HEK293T (cell line): ENCODE data around the gene ZC3H7B.

ENCODE experiments used
- CTCF ChIA-PET: fragments of 350-600 bp; formaldehyde crosslinking; extraction: SDS; loops from one replicate; lab custom pipeline; 2021; ENCODE audit warnings: antibody characterized with exemption, inconsistent platforms; lab: Yijun Ruan, JAX
- POLR2A ChIA-PET: fragments of 350-600 bp; formaldehyde crosslinking; extraction: SDS; loops from one replicate; lab custom pipeline; 2020; ENCODE audit warnings: antibody characterized with exemption, inconsistent platforms; lab: Yijun Ruan, JAX
- DNase-seq: peaks from one replicate; pipeline ENCODE4 v3.0.0; 2012; ENCODE audit warnings: mixed read lengths; ENCODE audit errors: extremely low spot score
- ARNT ChIP-seq: fragments of 450-650 bp; IDR thresholded peaks from 2 replicates; pipeline ENCODE4 v1.6.1; 2017; ENCODE audit warnings: mild to moderate bottlenecking
- BHLHE40 ChIP-seq: fragments of 450-650 bp; IDR thresholded peaks from 2 replicates; pipeline ENCODE4 v1.6.1; 2016; ENCODE audit warnings: mild to moderate bottlenecking, moderate library complexity, borderline replicate concordance
- CTBP1 ChIP-seq: fragments of 450-650 bp; IDR thresholded peaks from 2 replicates; pipeline ENCODE4 v1.6.1; 2016; ENCODE audit warnings: borderline replicate concordance
- ELF4 ChIP-seq: fragments of 450-650 bp; IDR thresholded peaks from 2 replicates; pipeline ENCODE4 v1.6.1; 2017; ENCODE audit warnings: antibody characterized with exemption
- FOXA1 ChIP-seq: fragments of 450-650 bp; IDR thresholded peaks from 2 replicates; pipeline ENCODE4 v1.6.1; 2016; ENCODE audit warnings: mild to moderate bottlenecking
- FOXK2 ChIP-seq: fragments of 450-650 bp; IDR thresholded peaks from 2 replicates; pipeline ENCODE4 v1.6.1; 2016; ENCODE audit warnings: mild to moderate bottlenecking
- FOXM1 ChIP-seq: fragments of 450-650 bp; IDR thresholded peaks from 2 replicates; pipeline ENCODE4 v1.6.1; 2017; ENCODE audit warnings: mild to moderate bottlenecking, borderline replicate concordance
- HDGF ChIP-seq: fragments of 450-650 bp; IDR thresholded peaks from 2 replicates; pipeline ENCODE4 v1.6.1; 2017; ENCODE audit warnings: antibody characterized with exemption, borderline replicate concordance
- L3MBTL2 ChIP-seq: fragments of 450-650 bp; conservative IDR thresholded peaks from 2 replicates; pipeline ENCODE4 v1.6.1; 2016; ENCODE audit warnings: mild to moderate bottlenecking
- LEF1 ChIP-seq: fragments of 450-650 bp; IDR thresholded peaks from 2 replicates; pipeline ENCODE4 v1.6.1; 2017; ENCODE audit warnings: mild to moderate bottlenecking, borderline replicate concordance
- NFRKB ChIP-seq: fragments of 450-650 bp; IDR thresholded peaks from 2 replicates; pipeline ENCODE4 v1.6.1; 2016; ENCODE audit warnings: mild to moderate bottlenecking, moderate library complexity
- PKNOX1 ChIP-seq: fragments of 450-650 bp; IDR thresholded peaks from 2 replicates; pipeline ENCODE4 v1.6.1; 2016
- SP1 ChIP-seq: fragments of 450-650 bp; IDR thresholded peaks from 2 replicates; pipeline ENCODE4 v1.6.1; 2017
- TARDBP ChIP-seq: fragments of 450-650 bp; IDR thresholded peaks from 2 replicates; pipeline ENCODE4 v1.6.1; 2016
- ZNF384 ChIP-seq: fragments of 450-650 bp; IDR thresholded peaks from 2 replicates; pipeline ENCODE4 v1.6.1; 2016

ZC3H7B gene

GRCh38 chr22:41315586-41315985, 14.3 kb downstream of the ZC3H7B start:
- CTCF ChIA-PET = no interaction called here
- POLR2A ChIA-PET = no interaction called here

DNA sequence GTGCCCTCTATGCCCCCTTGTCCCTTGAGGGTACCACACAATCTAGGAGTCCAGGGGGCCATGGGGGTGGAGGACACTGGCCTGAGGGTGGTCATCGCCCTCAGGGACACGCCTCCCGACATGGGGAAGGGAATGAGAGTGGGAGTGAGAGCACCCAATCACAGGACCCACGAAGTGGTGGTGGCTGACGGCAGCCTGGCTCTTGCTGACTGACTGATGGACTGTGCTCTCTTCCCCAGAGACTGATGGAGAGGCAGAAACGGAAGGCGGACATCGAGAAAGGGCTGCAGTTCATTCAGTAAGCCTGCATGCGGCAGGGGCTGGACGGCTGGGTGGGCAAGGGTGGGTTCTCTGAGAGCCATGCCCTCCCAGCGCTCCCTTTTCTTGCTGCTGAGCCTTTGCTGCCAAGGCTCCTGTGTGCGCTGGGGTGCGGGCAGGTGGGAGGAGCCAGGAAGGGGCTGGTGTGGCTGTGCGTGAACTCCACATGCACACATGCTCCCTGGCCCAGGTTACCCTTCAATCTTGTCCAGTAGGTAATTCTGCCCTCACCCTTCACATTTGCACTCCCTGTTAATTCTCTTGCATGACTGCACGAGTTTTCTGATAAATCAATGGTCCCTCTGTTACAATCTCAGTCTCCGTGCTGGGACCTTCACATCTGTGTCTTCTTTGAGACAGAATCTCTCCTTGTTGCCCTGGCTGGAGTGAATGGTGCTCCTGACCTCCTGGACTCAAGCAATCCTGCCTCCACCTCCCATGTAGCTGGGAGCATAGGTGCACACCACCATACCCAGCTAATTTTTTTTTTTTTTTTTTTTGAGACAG, 19.3 kb downstream of the ZC3H7B start:
- DNase-seq = no peak
- no peak for TF ChIP-seq NFRKB
- no peak for TF ChIP-seq ELF4
- TF ChIP-seq ARNT = no peak
- no peak for TF ChIP-seq CTBP1
- no peak for TF ChIP-seq FOXK2
- no peak for TF ChIP-seq PKNOX1
- TF ChIP-seq SP1 = no peak
- no peak for TF ChIP-seq HDGF
- CTCF ChIA-PET = interaction anchor here (0.6 to 0.7 kb wide), 2 partner anchors 86 to 605 kb away, joined by 3 to 5 read pairs; no protein-coding TSS in a partner anchor
- POLR2A ChIA-PET = no interaction called here

More at GRCh38 chr22:41315586-41315985, 14.3 kb downstream of the ZC3H7B start:
- TF ChIP-seq ARNT (no peak), CTBP1 (no peak), BHLHE40 (no peak), LEF1 (no peak), ELF4 (no peak)
- DNase-seq = no peak

- POLR2A ChIA-PET = interaction anchor here (1.0 kb wide), 1 partner anchor 56 kb away, joined by 3 read pairs; the partner anchor contains the start of gene TEF
- TF ChIP-seq PKNOX1 = no peak
- TF ChIP-seq FOXA1 = no peak
- TF ChIP-seq HDGF = no peak
- TF ChIP-seq FOXK2 = no peak
- no peak for TF ChIP-seq ZNF384
- no peak for TF ChIP-seq LEF1
- CTCF ChIA-PET = no interaction called here
Measured at GRCh38 chr22:41324821-41325528, 23.6 kb downstream of the ZC3H7B start.

DNA sequence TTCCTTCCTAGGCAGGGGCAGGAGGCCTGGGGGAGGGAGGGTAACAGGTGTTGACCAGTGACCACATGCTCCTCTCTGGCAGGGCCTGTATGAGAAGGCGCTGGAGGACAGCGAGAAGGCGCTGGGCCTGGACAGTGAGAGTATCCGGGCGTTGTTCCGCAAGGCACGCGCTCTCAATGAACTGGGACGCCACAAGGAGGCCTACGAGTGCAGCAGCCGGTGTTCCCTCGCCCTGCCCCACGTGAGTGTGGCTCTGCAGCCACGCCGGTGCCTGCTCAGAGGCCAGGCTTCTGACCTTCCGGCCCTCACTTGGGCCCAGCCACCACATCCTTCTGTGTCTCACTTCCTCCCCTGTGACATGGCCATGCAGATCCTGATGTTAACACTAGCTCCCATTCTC, 25.8 kb downstream of the ZC3H7B start:
- ChIA-PET POLR2A (no interaction called here), CTCF (no interaction called here)
- no peak for DNase-seq
- TF ChIP-seq ZNF384 = no peak

More at GRCh38 chr22:41324821-41325528, 23.6 kb downstream of the ZC3H7B start:
- DNase-seq = no peak

DNA sequence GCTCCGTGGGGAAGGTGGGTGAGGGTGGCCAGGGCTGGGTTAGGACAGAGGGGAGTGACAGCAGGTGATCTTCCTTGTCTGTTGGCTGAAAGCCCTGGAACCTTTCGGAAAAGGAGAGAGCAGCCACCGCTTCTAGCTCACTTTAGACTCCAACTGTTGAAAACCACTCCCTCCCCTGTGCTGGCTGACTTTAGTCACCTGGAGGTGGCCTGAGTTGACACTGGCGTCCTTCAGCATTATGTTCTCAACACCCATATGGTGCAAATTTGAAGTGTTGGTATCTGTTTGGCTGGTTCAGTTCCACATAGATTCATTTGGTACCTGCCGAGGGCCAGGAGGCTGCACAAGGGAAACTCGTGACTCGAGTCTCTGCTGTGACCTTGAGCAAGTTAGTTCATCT, 28.8 kb downstream of the ZC3H7B start:
- ChIA-PET POLR2A (no interaction called here), CTCF (no interaction called here)
- DNase-seq = no peak

DNA sequence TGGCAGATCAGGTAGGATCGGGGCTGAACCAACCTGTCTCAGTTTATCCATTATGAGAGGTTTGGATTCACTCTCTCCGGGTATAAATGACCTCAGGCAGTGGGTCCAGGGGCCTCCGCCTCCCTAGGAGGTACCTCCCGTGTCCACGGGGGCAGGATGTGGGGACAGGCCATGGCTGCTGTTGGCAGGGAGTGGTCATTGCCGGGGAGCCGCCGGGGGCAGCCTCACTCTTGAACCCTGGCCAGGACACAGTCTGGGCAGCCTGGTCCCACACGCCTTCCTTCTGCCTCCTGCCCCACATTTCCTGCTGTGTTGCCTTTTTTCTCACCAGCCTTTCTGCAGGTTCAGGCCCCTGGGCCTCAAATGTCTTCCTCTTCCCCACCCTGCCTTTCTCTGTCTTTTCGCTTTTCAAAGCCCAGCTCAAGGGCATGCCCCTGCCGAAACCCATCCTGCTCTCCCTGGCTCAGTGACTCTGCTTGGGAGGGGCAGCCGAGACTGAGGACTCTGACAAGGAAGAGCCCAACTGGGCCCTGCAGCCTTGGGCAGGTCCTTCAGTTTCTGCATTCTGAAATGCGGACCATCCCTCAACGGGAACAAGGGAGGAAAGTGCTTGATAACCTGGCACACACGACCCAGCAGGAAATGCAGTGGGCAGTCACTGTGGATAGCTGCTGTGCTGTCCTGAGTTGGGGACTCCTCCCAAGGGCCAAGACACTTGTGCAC, 31.1 kb downstream of the ZC3H7B start:
- CTCF ChIA-PET = no interaction called here

More for the DNA sequence above, 28.8 kb downstream of the ZC3H7B start:
- TF ChIP-seq TARDBP = no peak
- TF ChIP-seq HDGF = no peak
- TF ChIP-seq NFRKB = no peak

More for the DNA sequence above, 31.1 kb downstream of the ZC3H7B start:
- POLR2A ChIA-PET = no interaction called here
- no peak for TF ChIP-seq ZNF384
- no peak for TF ChIP-seq TARDBP
- TF ChIP-seq NFRKB = no peak
- TF ChIP-seq PKNOX1 = no peak
- TF ChIP-seq FOXM1 = no peak
- TF ChIP-seq L3MBTL2 = no peak
- no peak for TF ChIP-seq SP1
- no peak for TF ChIP-seq HDGF
- no peak for TF ChIP-seq BHLHE40
- TF ChIP-seq FOXK2 = no peak
- no peak for TF ChIP-seq FOXA1
- no peak for TF ChIP-seq ELF4
- DNase-seq = no peak
